ENCODE data around the gene FAM120A.

GRCh38 chr9:93464876-93465275, 13.4 kb downstream of the FAM120A start:
- TF ChIP-seq, protein P1, sequence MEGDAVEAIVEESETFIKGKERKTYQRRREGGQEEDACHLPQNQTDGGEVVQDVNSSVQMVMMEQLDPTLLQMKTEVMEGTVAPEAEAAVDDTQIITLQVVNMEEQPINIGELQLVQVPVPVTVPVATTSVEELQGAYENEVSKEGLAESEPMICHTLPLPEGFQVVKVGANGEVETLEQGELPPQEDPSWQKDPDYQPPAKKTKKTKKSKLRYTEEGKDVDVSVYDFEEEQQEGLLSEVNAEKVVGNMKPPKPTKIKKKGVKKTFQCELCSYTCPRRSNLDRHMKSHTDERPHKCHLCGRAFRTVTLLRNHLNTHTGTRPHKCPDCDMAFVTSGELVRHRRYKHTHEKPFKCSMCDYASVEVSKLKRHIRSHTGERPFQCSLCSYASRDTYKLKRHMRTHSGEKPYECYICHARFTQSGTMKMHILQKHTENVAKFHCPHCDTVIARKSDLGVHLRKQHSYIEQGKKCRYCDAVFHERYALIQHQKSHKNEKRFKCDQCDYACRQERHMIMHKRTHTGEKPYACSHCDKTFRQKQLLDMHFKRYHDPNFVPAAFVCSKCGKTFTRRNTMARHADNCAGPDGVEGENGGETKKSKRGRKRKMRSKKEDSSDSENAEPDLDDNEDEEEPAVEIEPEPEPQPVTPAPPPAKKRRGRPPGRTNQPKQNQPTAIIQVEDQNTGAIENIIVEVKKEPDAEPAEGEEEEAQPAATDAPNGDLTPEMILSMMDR (conservative IDR thresholded peaks at IDR 0.05; ENCODE audit: low read length): no peak
- TF ChIP-seq EZH2phosphoT487 (IDR thresholded peaks at IDR 0.05; ENCODE audit: borderline replicate concordance): no peak
